GM19455 (cell line): ENCODE data around the gene STRBP.
"Not testable (repeated sequence)": the region's sequence is repeated elsewhere in the genome, so short reads cannot be mapped to it uniquely, and the experiment has no call there.

Experiments
- ATAC-seq: cut with Tn5 transposase; IDR thresholded peaks from one replicate; pipeline ENCODE4 v1.9.1; 2021; ENCODE audit not compliant: unreplicated experiment

STRBP gene

GRCh38 chr9:123251324-123251723 lies 17.1 kb downstream of the STRBP start:
- ATAC-seq, result no peak

GRCh38 chr9:123250504-123250903 lies 17.9 kb downstream of the STRBP start:
- ATAC-seq, result no peak

GRCh38 chr9:123249162-123249561 lies 19.2 kb downstream of the STRBP start:
- not testable (repeated sequence) for ATAC-seq

- no peak for ATAC-seq
Observed at GRCh38 chr9:123248630-123249029, 19.8 kb downstream of the STRBP start.

GRCh38 chr9:123246534-123246933 lies 21.9 kb downstream of the STRBP start:
- ATAC-seq, result no peak

GRCh38 chr9:123239726-123240125 lies 28.7 kb downstream of the STRBP start:
- no peak for ATAC-seq

GRCh38 chr9:123238365-123238764 lies 30.0 kb downstream of the STRBP start:
- ATAC-seq, result no peak

GRCh38 chr9:123237220-123237619 lies 31.2 kb downstream of the STRBP start:
- no peak for ATAC-seq

- ATAC-seq, result no peak
Observed at GRCh38 chr9:123235448-123235847, 32.9 kb downstream of the STRBP start.

GRCh38 chr9:123234853-123235252 lies 33.5 kb downstream of the STRBP start:
- ATAC-seq, result no peak

- no peak for ATAC-seq
Observed at GRCh38 chr9:123232332-123232731, 36.1 kb downstream of the STRBP start.

GRCh38 chr9:123231421-123231820 lies 37.0 kb downstream of the STRBP start:
- no peak for ATAC-seq

- ATAC-seq, result no peak
Observed at GRCh38 chr9:123228967-123229366, 39.4 kb downstream of the STRBP start.

- no peak for ATAC-seq
Observed at GRCh38 chr9:123225995-123226394, 42.4 kb downstream of the STRBP start.

GRCh38 chr9:123225374-123225813 lies 43.0 kb downstream of the STRBP start:
- ATAC-seq, result peak; percentile 91

GRCh38 chr9:123220127-123220526 lies 48.3 kb downstream of the STRBP start:
- ATAC-seq, result no peak

- no peak for ATAC-seq
Observed at GRCh38 chr9:123218831-123219230, 49.6 kb downstream of the STRBP start.

GRCh38 chr9:123217128-123217654 lies 51.2 kb downstream of the STRBP start:
- ATAC-seq, result no peak

- ATAC-seq, result no peak
Observed at GRCh38 chr9:123216251-123216797, 52.1 kb downstream of the STRBP start.

- no peak for ATAC-seq
Observed at GRCh38 chr9:123211081-123211480, 57.3 kb downstream of the STRBP start.

- ATAC-seq, result no peak
Observed at GRCh38 chr9:123208626-123209174, 59.7 kb downstream of the STRBP start.

GRCh38 chr9:123206065-123206464 lies 62.3 kb downstream of the STRBP start:
- ATAC-seq, result no peak

- ATAC-seq, result no peak
Observed at GRCh38 chr9:123201083-123201482, 67.3 kb downstream of the STRBP start.
